ENCODE data around the gene RAB4A. TPM values are rescaled to one million over a fixed set of nuclear protein-coding genes. Genes with fewer than 3 reads are reported as not detected.

The RAB4A gene
- polyA plus RNA-seq, 1 donor from 2014 or later, result 49.8 TPM

GRCh38 chr1:229281339-229281926 is 10.5 kb downstream of the RAB4A start:
- no peak for TF ChIP-seq CTCF (IDR thresholded peaks at IDR 0.05; ENCODE audit: poor library complexity, severe bottlenecking)
- no peaks in the 10 kb centered on the region for H3K9me2 ChIP-seq (ENCODE audit: insufficient read depth, low read length)
- H4K20me1 ChIP-seq (ENCODE audit: insufficient read depth), result no peaks in the 10 kb centered on the region
- peaks cover 42% of the 10 kb centered on the region for H3K79me2 ChIP-seq (replicated peaks; ENCODE audit: insufficient read depth, low read length)
- H3K9ac ChIP-seq (ENCODE audit: low read length), result no peak overlapping the region
- H3F3A ChIP-seq (ENCODE audit: insufficient read depth, low read length, poor library complexity, severe bottlenecking), result no peaks in the 10 kb centered on the region
- no peaks in the 10 kb centered on the region for H3K9me3 ChIP-seq (ENCODE audit: low read length)
- no peaks in the 10 kb centered on the region for H3K27me3 ChIP-seq (ENCODE audit: insufficient read depth, low read depth, low read length)
- no peak overlapping the region for H2AFZ ChIP-seq (ENCODE audit: low read depth, low read length)
- H3K4me2 ChIP-seq (ENCODE audit: low read length), result no peak overlapping the region
- no peak overlapping the region for H3K27ac ChIP-seq (ENCODE audit: low read length)
- no peak overlapping the region for H3K4me3 ChIP-seq (ENCODE audit: low read length)
- no peaks in the 10 kb centered on the region for H3K36me3 ChIP-seq (ENCODE audit: insufficient read depth, low read length)

GRCh38 chr1:229282295-229282823 is 11.4 kb downstream of the RAB4A start:
- Histone ChIP-seq H3K36me3 (ENCODE audit: insufficient read depth, low read length) (no peaks in the 10 kb centered on the region), H3K27me3 (ENCODE audit: insufficient read depth, low read depth, low read length) (no peaks in the 10 kb centered on the region), H3K4me2 (ENCODE audit: low read length) (no peak overlapping the region), H3K9ac (ENCODE audit: low read length) (no peak overlapping the region), H3K9me2 (ENCODE audit: insufficient read depth, low read length) (no peaks in the 10 kb centered on the region), H3K79me2 (replicated peaks; ENCODE audit: insufficient read depth, low read length) (peaks cover 35% of the 10 kb centered on the region), H3K9me3 (ENCODE audit: low read length) (no peaks in the 10 kb centered on the region), H3K4me3 (ENCODE audit: low read length) (no peak overlapping the region), H4K20me1 (ENCODE audit: insufficient read depth) (no peaks in the 10 kb centered on the region), H3F3A (ENCODE audit: insufficient read depth, low read length, poor library complexity, severe bottlenecking) (no peaks in the 10 kb centered on the region), H2AFZ (ENCODE audit: low read depth, low read length) (no peak overlapping the region), H3K27ac (ENCODE audit: low read length) (no peak overlapping the region)
- TF ChIP-seq EP300 (conservative IDR thresholded peaks at IDR 0.05; ENCODE audit: poor library complexity, severe bottlenecking) (no peak), TAF1 (IDR thresholded peaks at IDR 0.05; ENCODE audit: low read depth) (no peak), POLR2AphosphoS5 (IDR thresholded peaks at IDR 0.05) (no peak), RAD21 (conservative IDR thresholded peaks at IDR 0.05) (no peak), EZH2 (IDR thresholded peaks at IDR 0.05; ENCODE audit: borderline replicate concordance, insufficient read depth, low read length, poor library complexity, severe bottlenecking) (no peak), REST (IDR thresholded peaks at IDR 0.05; ENCODE audit: borderline replicate concordance) (no peak), CTCF (IDR thresholded peaks at IDR 0.05; ENCODE audit: poor library complexity, severe bottlenecking) (no peak), MXI1 (conservative IDR thresholded peaks at IDR 0.05; ENCODE audit: poor library complexity, severe bottlenecking) (no peak), SMC3 (conservative IDR thresholded peaks at IDR 0.05; ENCODE audit: poor library complexity) (no peak)

Measured in neural cell (in vitro differentiated cells).